Measurements from ENCODE around the gene SLBP. TPM values are rescaled to one million over a fixed set of nuclear protein-coding genes. Genes with fewer than 3 reads are reported as not detected.

SLBP gene
- total and polyA plus RNA-seq, 2 of the 8 experiments (the other 6 are each of a cell fraction or from before 2014, with no cell fraction given) = 44.1 to 49.0 TPM

- H3K36me3 ChIP-seq (ENCODE audit: control insufficient read depth in 2 of 4, insufficient read depth in 4 of 4, low read length in 3 of 4) = no peaks in the 10 kb centered on the region
- H3K4me1 ChIP-seq (replicated peaks in 1 of 4; ENCODE audit: control insufficient read depth in 3 of 4, insufficient read depth in 4 of 4, low read length in 3 of 4) = peaks cover 3 to 6% (median 4%) of the 10 kb centered on the region in 4 experiments; a peak in 6 of 7 replicates
- no peak overlapping the region for H3K27ac ChIP-seq (ENCODE audit: low read depth, low read length)
- H2BK120ac ChIP-seq (replicated peaks; ENCODE audit: low read depth, low read length) = no peak overlapping the region
- H3K14ac ChIP-seq (ENCODE audit: insufficient read length) = no peak overlapping the region
- H3K9ac ChIP-seq (replicated peaks in 1 of 4; ENCODE audit: extremely low read depth in 1 of 4, low read depth in 3 of 4, low read length in 3 of 4) = no peak overlapping the region
- ChIA-PET CTCF (ENCODE audit: partially characterized antibody) (interaction anchor here (22.9 kb wide), 1 partner anchor 42 kb away, joined by 326 read pairs; the partner anchor contains the start of genes TACC3 and TMEM129), POLR2A (ENCODE audit: partially characterized antibody) (no interaction called here)
- H3K4me3 ChIP-seq (ENCODE audit: extremely low read depth in 1 of 4, insufficient read depth in 2 of 4, low read depth in 3 of 4, low read length in 4 of 4) = peak overlapping the region; percentile 18 to 55 (median 38); a peak in 6 of 8 replicates
- peak overlapping the region; percentile 65 for H4K91ac ChIP-seq (replicated peaks; ENCODE audit: insufficient read length, low read length)
- no peaks in the 10 kb centered on the region for H3K79me2 ChIP-seq (ENCODE audit: control insufficient read depth in 1 of 2, insufficient read depth in 2 of 2, low read length in 2 of 2)
- peak overlapping the region; percentile 84; the same call in 1 of the 2 replicates for H2AFZ ChIP-seq (ENCODE audit: low read length)
- no peak overlapping the region for H3K23ac ChIP-seq (ENCODE audit: insufficient read length)
- FAIRE-seq (no peak), DNase-seq (ENCODE audit: low read depth in 1 of 2, low spot score in 2 of 2) (peak in 1 of 2 experiments; percentile 99)
- no peak overlapping the region for H2BK5ac ChIP-seq (ENCODE audit: low read depth, low read length)
- no peak overlapping the region for H3K4ac ChIP-seq (replicated peaks; ENCODE audit: insufficient read length, low read depth, low read length)
- 43% methylated on average over 35 of the region's 66 CpGs; no CpG with 5 or more reads in 1 of the 2 experiments for WGBS, 2 experiments (ENCODE audit: extremely low coverage in 1 of 2, insufficient coverage in 1 of 2, insufficient read length in 1 of 2, insufficient replicate concordance in 2 of 2, low coverage in 1 of 2, low lambda C conversion rate in 2 of 2, missing lambda C conversion rate in 1 of 2)
- H3K18ac ChIP-seq (ENCODE audit: extremely low read depth, low read length) = peak overlapping the region; percentile 48; the same call in 1 of the 2 replicates
- H4K20me1 ChIP-seq (replicated peaks in 1 of 2; ENCODE audit: control insufficient read depth in 1 of 2, insufficient read depth in 2 of 2, low read length in 2 of 2) = peaks cover 0 to 5% of the 10 kb centered on the region in 2 experiments
- no peak overlapping the region for H2BK20ac ChIP-seq (ENCODE audit: low read length)
- peak overlapping the region; percentile 59 to 81 for H3K4me2 ChIP-seq (ENCODE audit: insufficient read depth in 1 of 2, low read depth in 2 of 2, low read length in 2 of 2)
- no peaks in the 10 kb centered on the region for H3K79me1 ChIP-seq (ENCODE audit: low read depth, low read length)
- no peak overlapping the region for H2AK5ac ChIP-seq (ENCODE audit: low read depth, low read length)
- H3K27me3 ChIP-seq (replicated peaks in 1 of 4; ENCODE audit: control insufficient read depth in 3 of 4, extremely low read depth in 1 of 4, insufficient read depth in 3 of 4, low read length in 3 of 4) = peaks cover 11 to 17% (median 13%) of the 10 kb centered on the region in 4 experiments
- H4K8ac ChIP-seq (ENCODE audit: extremely low read depth, insufficient read depth, low read length) = peak overlapping the region; percentile 93
- no peak overlapping the region for H3K56ac ChIP-seq (replicated peaks; ENCODE audit: insufficient read length, low read depth, low read length)
- H2BK15ac ChIP-seq (ENCODE audit: low read length) = no peak overlapping the region
- no peak overlapping the region for H4K5ac ChIP-seq (ENCODE audit: insufficient read length, low read depth, low read length)
- no peak overlapping the region; the same call in 1 of the 2 replicates for H2BK12ac ChIP-seq (ENCODE audit: low read depth, low read length)
- peaks cover 6% of the 10 kb centered on the region; the same call in 1 of the 2 replicates for H3K23me2 ChIP-seq (ENCODE audit: low read depth, low read length)
- H3K9me3 ChIP-seq (ENCODE audit: insufficient read depth in 2 of 2, low read depth in 1 of 2, low read length in 1 of 2) = no peaks in the 10 kb centered on the region
- TF ChIP-seq NRF1 (IDR thresholded peaks at IDR 0.05; ENCODE audit: low read depth, low read length) = peak; percentile 14; the same call in 1 of the 2 replicates
- TF ChIP-seq KDM4A (IDR thresholded peaks at IDR 0.05; ENCODE audit: low read depth, low read length, severe bottlenecking) = peak; percentile 24
- TF ChIP-seq SP1 (IDR thresholded peaks at IDR 0.05; ENCODE audit: low read depth, low read length) = no peak
- peak; percentile 28; the same call in 1 of the 2 replicates for TF ChIP-seq E2F6 (IDR thresholded peaks at IDR 0.05)
Observed at GRCh38 chr4:1684506-1685234, 27.4 kb downstream of the SLBP start.

Data from H1 (cell line).